ENCODE measurements around the gene NR2C2. TPM values are rescaled to one million over a fixed set of nuclear protein-coding genes. Genes with fewer than 3 reads are reported as not detected.

NR2C2 gene
- total and polyA plus RNA-seq, 2 donors from 2014 or later: 3.5 to 43.6 TPM

GRCh38 chr3:14989943-14990779 lies 42.8 kb downstream of the NR2C2 start:
- Histone ChIP-seq H3K9ac (ENCODE audit: low read length in 3 of 3) (no peak overlapping the region), H3K27ac (ENCODE audit: low read depth in 2 of 2, low read length in 2 of 2) (no peak overlapping the region), H3K4me3 (ENCODE audit: low read length in 3 of 3) (no peak overlapping the region), H3K36me3 (ENCODE audit: control insufficient read depth in 2 of 3, insufficient read depth in 3 of 3, low read length in 3 of 3) (no peaks in the 10 kb centered on the region), H3K9me3 (ENCODE audit: control insufficient read depth in 2 of 3, insufficient read depth in 1 of 3, low read length in 3 of 3) (no peaks in the 10 kb centered on the region), H3K4me1 (ENCODE audit: control insufficient read depth in 2 of 3, insufficient read depth in 2 of 3, low read depth in 1 of 3, low read length in 3 of 3) (peaks cover 0 to 4% (median 3%) of the 10 kb centered on the region in 3 donors), H3K27me3 (ENCODE audit: control insufficient read depth, insufficient read depth, low read length) (no peaks in the 10 kb centered on the region)
- FAIRE-seq (no peak), DNase-seq (peak in 3 of 5 donors; percentile 35 to 48 (median 42))
- TF ChIP-seq, protein P1, sequence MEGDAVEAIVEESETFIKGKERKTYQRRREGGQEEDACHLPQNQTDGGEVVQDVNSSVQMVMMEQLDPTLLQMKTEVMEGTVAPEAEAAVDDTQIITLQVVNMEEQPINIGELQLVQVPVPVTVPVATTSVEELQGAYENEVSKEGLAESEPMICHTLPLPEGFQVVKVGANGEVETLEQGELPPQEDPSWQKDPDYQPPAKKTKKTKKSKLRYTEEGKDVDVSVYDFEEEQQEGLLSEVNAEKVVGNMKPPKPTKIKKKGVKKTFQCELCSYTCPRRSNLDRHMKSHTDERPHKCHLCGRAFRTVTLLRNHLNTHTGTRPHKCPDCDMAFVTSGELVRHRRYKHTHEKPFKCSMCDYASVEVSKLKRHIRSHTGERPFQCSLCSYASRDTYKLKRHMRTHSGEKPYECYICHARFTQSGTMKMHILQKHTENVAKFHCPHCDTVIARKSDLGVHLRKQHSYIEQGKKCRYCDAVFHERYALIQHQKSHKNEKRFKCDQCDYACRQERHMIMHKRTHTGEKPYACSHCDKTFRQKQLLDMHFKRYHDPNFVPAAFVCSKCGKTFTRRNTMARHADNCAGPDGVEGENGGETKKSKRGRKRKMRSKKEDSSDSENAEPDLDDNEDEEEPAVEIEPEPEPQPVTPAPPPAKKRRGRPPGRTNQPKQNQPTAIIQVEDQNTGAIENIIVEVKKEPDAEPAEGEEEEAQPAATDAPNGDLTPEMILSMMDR (IDR thresholded peaks at IDR 0.05; ENCODE audit: borderline replicate concordance, extremely low read depth, insufficient read depth): no peak
- intact Hi-C loops (cut with DNase I): no loop called here

DNA sequence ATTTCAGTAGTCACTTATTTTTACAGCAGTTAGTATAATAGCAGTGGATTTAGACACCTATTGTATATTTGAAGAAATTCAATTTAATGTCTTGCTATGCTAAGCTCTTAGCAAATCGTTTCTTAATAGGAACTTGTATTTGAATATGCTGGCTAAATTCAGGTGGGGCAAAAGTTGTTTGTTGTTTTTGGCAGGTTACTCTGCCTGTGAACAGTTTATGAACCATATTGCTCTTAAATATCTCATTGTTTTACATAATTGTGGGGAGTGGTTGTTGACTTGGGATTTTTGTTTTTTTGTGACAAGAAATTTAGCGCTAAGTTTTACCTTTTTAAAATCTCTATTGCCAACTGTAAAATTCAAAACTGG lies 43.4 kb downstream of the NR2C2 start:
- Histone ChIP-seq H3K9ac (ENCODE audit: low read length in 3 of 3) (no peak overlapping the region), H3K27ac (ENCODE audit: low read depth in 2 of 2, low read length in 2 of 2) (no peak overlapping the region), H3K4me1 (ENCODE audit: control insufficient read depth in 2 of 3, insufficient read depth in 2 of 3, low read depth in 1 of 3, low read length in 3 of 3) (peaks cover 0 to 4% (median 3%) of the 10 kb centered on the region in 3 donors), H3K4me3 (ENCODE audit: low read length in 3 of 3) (no peak overlapping the region), H3K36me3 (ENCODE audit: control insufficient read depth in 2 of 3, insufficient read depth in 3 of 3, low read length in 3 of 3) (no peaks in the 10 kb centered on the region), H3K9me3 (ENCODE audit: control insufficient read depth in 2 of 3, insufficient read depth in 1 of 3, low read length in 3 of 3) (no peaks in the 10 kb centered on the region), H3K27me3 (ENCODE audit: control insufficient read depth, insufficient read depth, low read length) (no peaks in the 10 kb centered on the region)
- TF ChIP-seq, protein P1 (IDR thresholded peaks at IDR 0.05; ENCODE audit: borderline replicate concordance, extremely low read depth, insufficient read depth): no peak
- DNase-seq (no peak), FAIRE-seq (no peak)
- intact Hi-C loops (cut with DNase I): no loop called here

DNA sequence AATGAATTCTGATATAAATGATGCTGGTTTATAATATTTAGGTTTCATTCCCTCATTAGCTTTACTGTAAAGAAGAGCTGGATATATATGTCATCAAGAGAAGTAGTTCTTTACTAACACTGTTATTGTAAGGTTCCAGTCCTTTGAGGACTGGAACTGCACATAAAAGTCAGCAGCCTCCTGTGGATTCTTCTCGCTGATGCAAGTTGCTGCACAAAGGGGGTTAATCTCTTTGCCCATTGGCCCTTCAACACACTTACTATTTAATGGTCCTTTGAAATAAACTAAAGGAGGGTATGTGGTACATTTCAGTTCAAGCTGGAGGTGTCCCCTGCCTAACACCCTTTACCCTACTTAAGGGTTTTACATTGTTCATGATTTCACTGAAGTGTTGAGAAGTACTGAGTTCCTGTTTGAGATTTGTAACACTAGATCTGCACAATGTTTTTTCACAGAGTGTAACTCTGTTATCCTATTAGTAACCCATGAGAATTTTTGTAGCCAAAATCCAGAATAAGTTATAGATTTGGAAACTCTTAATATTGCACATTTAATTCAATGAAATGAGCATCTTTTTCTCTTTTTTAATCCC lies 43.9 kb downstream of the NR2C2 start:
- Histone ChIP-seq H3K27ac (ENCODE audit: low read depth in 2 of 2, low read length in 2 of 2) (no peak overlapping the region), H3K4me1 (ENCODE audit: control insufficient read depth in 2 of 3, insufficient read depth in 2 of 3, low read depth in 1 of 3, low read length in 3 of 3) (peaks cover 0 to 4% (median 3%) of the 10 kb centered on the region in 3 donors)
- intact Hi-C loops (cut with DNase I): no loop called here

More for the DNA sequence above, 43.9 kb downstream of the NR2C2 start:
- TF ChIP-seq, protein P1 (IDR thresholded peaks at IDR 0.05; ENCODE audit: borderline replicate concordance, extremely low read depth, insufficient read depth): no peak
- Histone ChIP-seq H3K9me3 (ENCODE audit: control insufficient read depth in 2 of 3, insufficient read depth in 1 of 3, low read length in 3 of 3) (no peaks in the 10 kb centered on the region), H3K36me3 (ENCODE audit: control insufficient read depth in 2 of 3, insufficient read depth in 3 of 3, low read length in 3 of 3) (no peaks in the 10 kb centered on the region), H3K9ac (ENCODE audit: low read length in 3 of 3) (no peak overlapping the region), H3K27me3 (ENCODE audit: control insufficient read depth, insufficient read depth, low read length) (no peaks in the 10 kb centered on the region), H3K4me3 (ENCODE audit: low read length in 3 of 3) (no peak overlapping the region)
- peak in 1 of 5 donors; percentile 15 for DNase-seq
- no peak for FAIRE-seq

Measured in kidney (tissue), 14 donors.